Spleen (tissue), 7 donors: ENCODE results near the gene BMX.

Experiments
- CTCF ChIP-seq, 11 experiments: fragments of 200-600 bp in 7 of 11; fragments of 450-650 bp in 4 of 11; sonication (generic) in 4 of 11; IDR thresholded peaks in 8 of 11; conservative IDR thresholded peaks in 3 of 11; 1 replicate in 7 of 11; 2 replicates in 4 of 11; pipeline versions ENCODE4 v1.4.0 to v1.8.0; 2016 to 2021; ENCODE audit warnings: antibody characterized with exemption in 11 of 11, inconsistent platforms in 4 of 11, mild to moderate bottlenecking in 1 of 11
- POLR2A ChIP-seq, 3 donors: fragments of 450-650 bp; IDR thresholded peaks; one replicate each; pipeline ENCODE4 v1.5.1; 2017; ENCODE audit warnings: antibody characterized with exemption in 3 of 3, mild to moderate bottlenecking in 1 of 3
- POLR2AphosphoS5 ChIP-seq, 3 donors: sonication (generic); formaldehyde crosslinking; IDR thresholded peaks; one replicate each; pipeline ENCODE4 v1.5.1; 2017; ENCODE audit warnings: antibody characterized with exemption in 3 of 3
- donor health status: DM: no; HTN: no; CAD: no; lungs with moderate emphysema.
- donor health status: DM: no; HTN: no; CAD: no.
- donor health status: DM: no; HTN: no; CAD: no.

- no peak for TF ChIP-seq POLR2A (IDR thresholded peaks at IDR 0.05)
- no peak for TF ChIP-seq CTCF (IDR thresholded peaks at IDR 0.05 in 8 of 11, conservative IDR thresholded peaks at IDR 0.05 in 3 of 11)
- no peak for TF ChIP-seq POLR2AphosphoS5 (IDR thresholded peaks at IDR 0.05)
Observed at GRCh38 chrX:15602761-15603160, 102.2 kb downstream of the BMX start.
